Ishikawa (cell line): ENCODE results near the gene ELL2.

Source experiments
- CREB1 ChIP-seq: IDR thresholded peaks from 2 replicates; pipeline ENCODE4 v1.6.1; 2012; ENCODE audit warnings: low read depth
- EGR1 ChIP-seq: IDR thresholded peaks from 2 replicates; pipeline ENCODE4 v1.6.1; 2012
- EP300 ChIP-seq: IDR thresholded peaks from 2 replicates; pipeline ENCODE4 v1.6.1; 2012; ENCODE audit warnings: borderline replicate concordance
- FOXM1 ChIP-seq: IDR thresholded peaks from 2 replicates; pipeline ENCODE4 v1.6.1; 2012; ENCODE audit warnings: low read depth, borderline replicate concordance
- RAD21 ChIP-seq: IDR thresholded peaks from 2 replicates; pipeline ENCODE4 v1.6.1; 2012; ENCODE audit warnings: low read depth
- TAF1 ChIP-seq: IDR thresholded peaks from 2 replicates; pipeline ENCODE4 v1.6.1; 2012; ENCODE audit warnings: low read depth, mild to moderate bottlenecking
- TEAD4 ChIP-seq: IDR thresholded peaks from 2 replicates; pipeline ENCODE4 v1.6.1; 2012
- YY1 ChIP-seq: IDR thresholded peaks from 2 replicates; pipeline ENCODE4 v1.6.1; 2012; ENCODE audit warnings: low read depth
- ZBTB7A ChIP-seq: IDR thresholded peaks from 2 replicates; pipeline ENCODE4 v1.6.1; 2012; ENCODE audit warnings: low read depth
- TF ChIP-seq, protein P1 (sequence below): IDR thresholded peaks from 2 replicates; pipeline ENCODE4 v1.6.1; 2012; ENCODE audit warnings: low read depth, mild to moderate bottlenecking
- TF ChIP-seq, protein P2 (sequence below): IDR thresholded peaks from 2 replicates; pipeline ENCODE4 v1.6.1; 2012

DNA sequence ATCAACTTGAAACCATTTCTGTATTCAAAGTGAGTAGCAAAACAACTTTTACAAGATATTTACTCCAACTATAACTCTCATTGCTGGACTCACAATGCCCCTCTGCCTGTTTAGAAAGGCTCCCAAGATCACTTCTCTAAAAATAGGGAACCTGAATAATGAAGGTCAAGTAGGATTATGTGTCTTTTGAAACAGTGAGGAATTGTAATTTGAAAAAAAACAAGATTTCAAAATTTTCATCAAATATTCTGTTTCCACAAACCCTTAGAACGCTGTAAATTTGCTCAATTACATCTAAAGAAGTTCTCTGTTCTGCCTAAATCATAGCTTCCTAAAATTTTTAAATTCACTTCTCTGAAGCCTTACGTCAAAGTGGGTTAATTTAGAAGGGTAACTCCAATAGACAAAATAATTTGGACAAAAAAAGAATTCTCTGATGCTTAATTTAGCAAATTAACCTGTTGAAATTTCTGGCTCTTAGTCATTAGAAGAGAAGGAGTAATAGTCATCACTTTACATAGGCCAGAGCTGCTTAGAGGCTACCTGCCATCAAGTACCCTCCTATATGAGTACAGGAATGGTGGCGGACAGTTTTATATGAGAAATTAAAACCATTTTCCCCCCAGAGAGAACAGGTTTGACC, 4.0 kb downstream of the ELL2 start:
- TF ChIP-seq, protein P1, sequence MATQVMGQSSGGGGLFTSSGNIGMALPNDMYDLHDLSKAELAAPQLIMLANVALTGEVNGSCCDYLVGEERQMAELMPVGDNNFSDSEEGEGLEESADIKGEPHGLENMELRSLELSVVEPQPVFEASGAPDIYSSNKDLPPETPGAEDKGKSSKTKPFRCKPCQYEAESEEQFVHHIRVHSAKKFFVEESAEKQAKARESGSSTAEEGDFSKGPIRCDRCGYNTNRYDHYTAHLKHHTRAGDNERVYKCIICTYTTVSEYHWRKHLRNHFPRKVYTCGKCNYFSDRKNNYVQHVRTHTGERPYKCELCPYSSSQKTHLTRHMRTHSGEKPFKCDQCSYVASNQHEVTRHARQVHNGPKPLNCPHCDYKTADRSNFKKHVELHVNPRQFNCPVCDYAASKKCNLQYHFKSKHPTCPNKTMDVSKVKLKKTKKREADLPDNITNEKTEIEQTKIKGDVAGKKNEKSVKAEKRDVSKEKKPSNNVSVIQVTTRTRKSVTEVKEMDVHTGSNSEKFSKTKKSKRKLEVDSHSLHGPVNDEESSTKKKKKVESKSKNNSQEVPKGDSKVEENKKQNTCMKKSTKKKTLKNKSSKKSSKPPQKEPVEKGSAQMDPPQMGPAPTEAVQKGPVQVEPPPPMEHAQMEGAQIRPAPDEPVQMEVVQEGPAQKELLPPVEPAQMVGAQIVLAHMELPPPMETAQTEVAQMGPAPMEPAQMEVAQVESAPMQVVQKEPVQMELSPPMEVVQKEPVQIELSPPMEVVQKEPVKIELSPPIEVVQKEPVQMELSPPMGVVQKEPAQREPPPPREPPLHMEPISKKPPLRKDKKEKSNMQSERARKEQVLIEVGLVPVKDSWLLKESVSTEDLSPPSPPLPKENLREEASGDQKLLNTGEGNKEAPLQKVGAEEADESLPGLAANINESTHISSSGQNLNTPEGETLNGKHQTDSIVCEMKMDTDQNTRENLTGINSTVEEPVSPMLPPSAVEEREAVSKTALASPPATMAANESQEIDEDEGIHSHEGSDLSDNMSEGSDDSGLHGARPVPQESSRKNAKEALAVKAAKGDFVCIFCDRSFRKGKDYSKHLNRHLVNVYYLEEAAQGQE, result no peak
- no peak for TF ChIP-seq YY1
- TF ChIP-seq TAF1, result no peak
- no peak for TF ChIP-seq RAD21
- no peak for TF ChIP-seq CREB1
- TF ChIP-seq EP300, result no peak
- no peak for TF ChIP-seq FOXM1
- TF ChIP-seq, protein P2, sequence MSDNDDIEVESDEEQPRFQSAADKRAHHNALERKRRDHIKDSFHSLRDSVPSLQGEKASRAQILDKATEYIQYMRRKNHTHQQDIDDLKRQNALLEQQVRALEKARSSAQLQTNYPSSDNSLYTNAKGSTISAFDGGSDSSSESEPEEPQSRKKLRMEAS, result no peak
- no peak for TF ChIP-seq ZBTB7A
- TF ChIP-seq TEAD4, result no peak
- TF ChIP-seq EGR1, result no peak
